ENCODE measurements around the gene KCNJ12.
"Not testable (repeated sequence)": the region's sequence is repeated elsewhere in the genome, so short reads cannot be mapped to it uniquely, and the experiment has no call there.

The KCNJ12 gene

DNA sequence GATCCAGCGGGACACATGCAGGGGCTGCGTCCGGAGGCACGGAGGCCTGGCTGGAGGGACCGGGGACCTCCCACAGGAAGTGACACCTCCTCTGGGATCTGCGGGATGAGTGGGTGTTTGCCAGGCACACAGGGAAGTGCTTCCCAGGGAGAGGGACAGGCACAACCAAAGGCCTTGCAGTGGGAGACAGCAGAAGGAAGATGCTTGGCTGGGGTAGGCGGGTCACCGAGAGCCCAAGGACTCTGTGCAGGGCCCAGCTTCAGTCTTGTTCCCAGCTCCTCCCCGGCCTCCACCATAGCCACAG, 47.0 kb downstream of the KCNJ12 start:
- DNase-seq: not testable (repeated sequence)

DNA sequence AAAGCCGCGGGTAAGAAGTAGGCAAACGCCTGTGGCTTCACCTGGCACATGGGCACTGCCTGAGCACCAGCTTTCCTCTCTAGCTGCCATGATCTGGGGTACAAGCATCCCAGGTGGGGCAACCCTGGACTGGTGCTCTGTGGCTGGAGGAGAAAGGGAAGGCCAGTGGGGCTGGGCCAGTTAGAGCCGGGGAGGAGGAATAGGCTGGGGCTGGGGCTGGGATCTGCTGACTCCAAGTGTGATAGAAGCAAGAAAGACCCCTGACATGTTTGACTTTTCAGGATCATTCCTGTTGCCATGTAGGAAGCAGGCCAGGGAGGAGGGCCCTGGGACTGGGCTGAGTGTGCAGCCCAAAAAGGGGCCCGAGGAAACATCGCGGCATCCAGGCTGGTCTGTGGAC, 48.5 kb downstream of the KCNJ12 start:
- not testable (repeated sequence) for DNase-seq

DNA sequence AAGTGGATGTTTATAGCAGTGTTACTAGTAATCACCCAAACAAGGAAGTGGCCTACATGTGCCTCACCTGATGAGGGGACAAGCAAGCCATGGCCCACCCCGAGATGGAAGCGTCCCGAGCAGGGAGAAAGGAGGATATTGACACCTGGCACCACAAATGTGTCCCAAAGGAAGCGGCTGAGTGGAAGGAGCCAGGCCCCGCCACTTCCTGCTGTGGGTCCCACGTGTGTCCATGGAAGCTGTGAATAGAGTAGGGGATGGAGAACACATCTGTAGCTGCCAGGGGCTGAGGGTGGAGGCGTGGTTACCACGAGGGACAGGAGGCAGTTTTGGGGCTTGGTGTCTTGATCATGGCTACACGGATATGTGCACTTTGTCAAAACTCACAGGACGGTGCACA, 49.2 kb downstream of the KCNJ12 start:
- DNase-seq: no peak

DNA sequence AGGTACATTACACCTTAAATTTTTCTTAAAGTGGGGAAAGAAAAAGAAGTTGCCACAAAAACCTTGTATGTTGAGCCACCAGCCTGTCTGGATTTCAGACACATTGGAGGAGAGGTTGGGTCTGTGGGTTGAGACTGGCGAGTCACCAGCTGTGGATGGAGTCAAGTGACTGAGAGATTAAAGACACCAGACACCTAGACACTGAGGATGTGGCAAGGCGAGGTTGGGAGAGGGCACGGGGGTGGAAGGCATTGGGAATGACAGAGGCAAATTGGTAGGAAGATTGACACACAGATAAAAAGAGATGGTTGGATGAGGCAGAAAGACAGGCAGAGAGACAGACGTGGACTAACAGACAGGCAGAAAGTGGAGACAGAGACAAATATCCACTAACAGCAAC, 49.6 kb downstream of the KCNJ12 start:
- no peak for DNase-seq

DNA sequence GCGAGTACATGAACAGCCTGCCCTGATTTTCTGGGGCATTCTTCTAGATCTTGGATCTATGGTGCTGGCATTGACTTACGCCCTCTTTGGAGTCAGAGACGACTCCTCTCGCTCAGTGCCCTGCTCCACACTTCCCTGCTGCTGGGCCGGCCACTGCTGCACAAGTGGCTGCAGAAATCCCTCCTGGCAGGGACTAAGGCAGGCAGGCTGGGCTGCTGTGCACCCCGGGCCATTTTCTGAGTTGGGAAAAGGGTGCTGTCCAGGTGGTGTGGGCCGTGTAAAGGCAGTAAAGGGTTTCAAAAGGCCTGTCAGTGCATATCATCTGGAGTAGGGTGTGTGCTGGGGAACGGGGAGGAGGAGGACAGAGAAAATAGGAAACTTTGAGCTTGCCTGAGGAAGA, 50.1 kb downstream of the KCNJ12 start:
- DNase-seq: not testable (repeated sequence)

DNA sequence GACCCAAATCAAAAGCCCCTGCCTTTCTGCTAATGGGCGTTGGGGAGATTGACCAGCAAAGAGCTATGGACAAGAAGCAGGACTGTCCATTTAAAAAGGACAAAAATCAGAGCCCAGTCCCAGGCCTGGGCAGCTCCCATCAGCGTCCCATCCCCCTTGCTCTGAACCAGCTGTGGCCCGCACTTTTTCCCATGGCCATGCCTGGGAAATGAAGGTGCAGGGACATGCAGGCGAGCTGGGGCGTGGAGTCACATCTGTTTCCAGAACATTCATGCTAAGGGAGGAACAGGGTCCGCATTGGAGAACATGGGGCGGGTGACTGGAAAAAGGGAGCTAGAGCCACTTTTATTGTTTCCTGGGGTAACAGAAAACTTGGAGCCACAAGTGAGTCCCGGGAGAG, 50.7 kb downstream of the KCNJ12 start:
- not testable (repeated sequence) for DNase-seq

DNA sequence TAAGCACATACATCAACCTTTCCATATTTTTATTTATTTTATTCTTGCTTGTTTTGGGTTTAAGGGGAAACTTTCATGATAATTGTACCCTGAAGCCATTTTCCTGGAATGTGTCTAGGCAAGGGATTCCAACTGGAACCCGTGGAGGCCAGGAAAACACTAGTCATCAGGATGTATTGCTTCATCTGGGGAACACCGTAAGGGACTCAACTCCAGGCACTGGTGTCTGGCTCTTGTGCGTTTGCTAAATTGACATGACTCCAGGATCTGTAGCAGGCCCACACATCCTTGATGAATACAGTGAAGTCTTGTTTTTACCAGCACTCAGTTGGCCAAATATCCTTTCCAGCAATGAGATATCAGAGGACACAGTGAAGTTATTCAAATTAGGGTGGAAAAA, 51.6 kb downstream of the KCNJ12 start:
- DNase-seq: not testable (repeated sequence)

DNA sequence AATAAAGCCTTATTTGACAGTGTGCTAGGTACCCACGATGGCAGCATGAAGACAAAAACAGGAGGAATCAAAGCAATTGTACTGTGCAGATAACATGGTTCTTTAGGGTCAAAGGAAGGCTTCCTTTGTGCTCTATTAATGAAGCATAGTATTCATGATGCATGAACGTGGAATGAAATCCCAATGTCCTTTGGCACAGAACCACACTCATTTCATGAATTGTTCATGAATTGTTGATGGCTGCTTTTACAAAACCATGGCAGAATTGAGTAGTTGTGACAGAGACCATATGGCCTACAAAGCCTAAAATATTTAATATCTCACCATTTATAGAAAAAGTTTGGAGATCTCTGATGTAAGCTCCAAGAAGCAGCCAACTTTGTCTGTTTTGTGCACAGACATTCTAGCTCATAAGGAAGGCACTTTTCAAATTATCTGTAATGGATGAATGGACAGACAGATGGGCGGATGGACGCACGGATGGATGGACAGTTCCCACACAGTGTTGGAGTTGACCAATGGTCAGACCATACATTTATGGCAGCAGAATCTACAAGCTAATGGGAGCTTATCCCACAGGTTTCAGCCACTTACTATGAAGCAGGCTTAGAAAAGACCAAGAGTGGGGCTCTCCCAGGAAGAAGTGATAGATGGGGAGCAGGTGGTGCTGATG, 52.7 kb downstream of the KCNJ12 start:
- not testable (repeated sequence) for DNase-seq

DNA sequence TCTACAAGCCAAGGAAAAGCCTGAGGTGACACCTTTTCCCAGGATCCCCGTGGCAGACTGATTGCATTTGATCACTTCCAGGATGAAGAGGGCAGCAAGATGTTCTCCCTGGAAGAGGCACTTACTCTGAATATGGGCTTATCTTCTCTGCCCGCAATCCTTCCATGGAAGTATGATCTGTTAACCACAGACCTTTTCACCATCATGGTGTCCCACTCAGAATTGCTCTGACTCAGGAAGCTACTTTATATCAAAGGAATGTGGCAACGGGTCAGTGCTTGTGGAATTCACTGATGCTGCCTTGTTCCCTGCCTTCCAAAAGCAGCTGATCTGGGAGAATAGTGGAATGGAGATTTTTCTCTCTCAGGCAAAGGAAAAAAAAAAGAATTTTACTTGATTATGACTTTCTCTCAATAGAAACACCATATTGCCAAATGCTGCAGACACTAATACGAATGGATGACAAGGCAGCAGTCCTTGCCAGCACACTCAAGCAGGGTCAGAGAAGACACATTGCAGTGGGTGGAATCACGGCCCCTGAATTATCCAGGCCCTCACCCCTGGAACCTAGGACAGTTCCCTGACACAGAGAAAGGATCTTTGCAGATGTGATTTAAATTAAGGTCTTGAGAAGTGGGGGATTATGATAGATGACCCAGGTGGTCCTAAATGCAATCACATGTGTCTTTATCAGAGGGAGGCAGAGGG, 53.9 kb downstream of the KCNJ12 start:
- DNase-seq: not testable (repeated sequence)

DNA sequence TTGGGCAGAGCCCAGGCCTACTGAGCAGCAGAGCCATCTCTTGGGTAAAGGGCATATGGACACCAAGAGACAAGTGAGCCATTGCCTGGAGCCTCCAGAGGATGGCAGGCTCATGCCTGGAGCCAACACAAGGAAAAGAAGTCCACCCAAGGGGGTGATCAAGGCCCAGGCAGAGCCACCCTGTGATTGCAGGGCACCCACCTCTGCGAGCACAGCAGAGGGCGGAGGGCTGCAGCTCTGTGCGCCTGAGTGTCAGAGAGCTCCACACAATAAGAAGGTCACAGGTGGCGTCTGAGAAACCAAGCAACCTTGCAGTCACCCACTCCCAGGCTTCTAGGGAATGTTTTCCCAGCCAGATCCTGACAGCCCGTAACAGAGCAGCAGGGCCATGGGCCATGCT, 57.8 kb downstream of the KCNJ12 start:
- DNase-seq: not testable (repeated sequence)

DNA sequence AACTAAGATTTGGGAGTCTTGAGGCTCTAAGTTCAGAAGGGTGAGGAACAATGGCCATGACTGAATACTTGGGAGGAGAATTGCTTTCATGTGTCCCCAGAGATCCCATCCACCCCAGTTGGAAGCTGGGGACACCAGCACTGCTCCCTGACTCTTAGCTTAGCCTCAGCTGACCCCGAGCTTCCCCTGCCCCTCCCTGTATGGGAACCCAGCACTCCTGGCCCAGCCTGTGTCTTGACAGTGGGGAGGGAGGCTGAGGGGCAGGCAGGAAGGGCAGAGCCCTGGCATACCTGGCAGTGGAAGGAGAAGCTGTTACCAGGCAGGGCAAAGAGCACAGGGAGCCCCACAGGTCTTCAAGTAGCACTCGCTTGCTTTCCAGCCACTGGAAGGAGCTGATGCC, 58.8 kb downstream of the KCNJ12 start:
- DNase-seq: not testable (repeated sequence)

DNA sequence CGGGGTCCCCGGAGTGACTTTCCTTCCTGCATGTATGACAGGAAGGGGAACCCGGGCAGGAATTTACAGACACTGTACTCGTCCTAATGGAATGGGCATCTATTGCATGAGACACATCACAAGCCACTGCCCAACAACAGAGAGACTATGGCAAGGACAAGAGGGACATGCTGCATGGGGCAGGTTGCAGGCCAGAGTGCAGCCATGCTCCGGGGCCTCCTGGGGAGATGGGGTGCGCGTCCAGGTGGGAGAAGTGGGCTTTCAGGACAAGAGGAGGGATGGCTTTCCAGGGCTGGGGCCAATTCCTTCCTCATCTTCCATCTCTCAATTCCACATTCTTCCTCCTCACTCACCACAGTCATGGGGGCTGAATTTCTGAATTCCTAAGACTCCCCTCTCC, 60.3 kb downstream of the KCNJ12 start:
- DNase-seq: not testable (repeated sequence)

DNA sequence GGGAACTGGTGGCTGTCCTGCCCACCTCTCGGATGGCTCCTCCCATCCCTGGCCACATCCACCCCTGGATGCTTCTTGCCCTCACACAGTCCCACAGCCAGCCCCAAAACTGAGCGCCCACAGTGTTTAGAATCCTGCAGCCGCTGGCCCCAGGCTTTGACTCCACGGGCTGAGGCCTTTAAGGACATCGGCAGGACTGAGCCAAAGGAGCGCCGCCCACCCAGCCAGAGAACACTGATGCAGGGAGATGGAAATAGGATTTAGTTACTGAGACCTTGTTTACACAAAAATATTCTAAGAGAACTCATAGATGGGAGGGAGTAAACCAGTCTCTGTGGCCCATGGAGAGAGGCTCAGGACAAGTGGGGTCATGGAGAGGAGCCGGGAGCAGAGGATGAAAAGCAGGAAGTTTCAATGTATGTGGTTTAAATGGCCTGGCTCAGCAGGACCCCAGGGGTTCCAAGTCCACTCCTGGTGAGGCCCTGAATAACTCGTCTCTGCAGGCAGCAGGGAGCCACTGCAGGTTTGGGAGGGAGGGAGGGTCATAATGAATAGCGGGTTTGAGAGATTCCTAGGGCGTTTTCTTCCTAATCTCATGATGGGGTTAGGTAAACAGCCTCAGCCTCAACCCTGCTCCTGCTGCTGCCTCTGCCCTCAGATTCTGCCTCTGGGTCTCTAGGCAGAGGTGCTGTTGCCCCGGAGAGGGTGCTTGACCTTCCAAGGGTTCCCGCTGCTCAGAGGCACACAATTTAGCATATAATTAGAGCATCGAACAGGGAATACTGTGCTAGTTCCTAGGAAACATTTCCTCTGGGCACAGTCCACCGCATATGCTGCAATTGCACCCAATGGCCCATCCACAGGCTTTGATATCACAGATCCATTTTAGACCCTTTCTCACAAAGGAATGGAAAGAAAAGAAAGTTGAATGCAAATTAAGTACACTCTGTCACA, 61.0 kb downstream of the KCNJ12 start:
- not testable (repeated sequence) for DNase-seq

DNA sequence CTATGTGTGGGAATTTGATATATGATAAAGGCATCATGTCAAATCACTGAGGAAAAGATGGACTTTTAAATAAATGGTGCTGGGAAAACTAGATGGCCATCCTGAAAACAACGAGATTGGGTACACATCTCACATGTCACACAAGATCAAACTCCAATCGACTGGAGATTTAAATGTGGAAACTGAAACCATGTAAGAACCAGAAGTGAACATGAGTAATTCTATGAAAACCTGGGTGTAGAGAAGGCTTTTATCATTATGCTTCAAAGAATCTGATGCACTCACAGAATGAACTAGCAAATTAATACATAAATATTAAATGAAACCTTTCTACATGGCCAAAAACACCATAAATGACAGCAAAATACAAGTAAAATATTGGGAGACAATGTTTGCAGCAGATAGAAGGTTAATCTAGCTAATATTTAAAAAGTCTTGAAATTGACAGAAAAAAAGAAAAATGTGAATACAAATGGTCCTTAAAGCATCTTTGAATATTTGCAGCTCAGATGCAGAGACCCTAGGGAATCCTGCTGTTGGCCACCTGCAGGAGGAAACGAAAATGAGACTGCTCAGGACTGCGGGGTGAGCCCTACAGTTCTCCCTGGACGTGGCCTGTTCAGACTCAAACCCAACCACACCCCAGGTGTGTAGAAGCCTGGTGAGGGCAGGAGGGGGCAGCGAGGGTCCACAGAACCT, 62.3 kb downstream of the KCNJ12 start:
- DNase-seq: not testable (repeated sequence)

DNA sequence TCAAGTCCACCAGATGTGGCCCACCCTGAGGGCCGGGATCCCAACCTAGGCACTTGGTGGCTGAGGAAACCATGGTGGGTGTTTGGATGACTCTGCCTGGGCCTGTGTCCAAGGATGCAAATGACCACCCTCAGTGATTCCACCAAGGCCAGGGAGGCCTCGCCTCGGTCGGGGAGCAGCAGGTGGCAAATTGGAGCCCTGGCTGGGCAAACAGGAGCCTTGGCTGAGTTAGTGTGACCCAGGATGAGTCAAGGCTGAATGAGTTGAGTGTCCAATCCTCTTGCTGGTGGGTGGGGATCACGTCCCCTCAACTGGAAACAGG, 62.8 kb downstream of the KCNJ12 start:
- DNase-seq: not testable (repeated sequence)

DNA sequence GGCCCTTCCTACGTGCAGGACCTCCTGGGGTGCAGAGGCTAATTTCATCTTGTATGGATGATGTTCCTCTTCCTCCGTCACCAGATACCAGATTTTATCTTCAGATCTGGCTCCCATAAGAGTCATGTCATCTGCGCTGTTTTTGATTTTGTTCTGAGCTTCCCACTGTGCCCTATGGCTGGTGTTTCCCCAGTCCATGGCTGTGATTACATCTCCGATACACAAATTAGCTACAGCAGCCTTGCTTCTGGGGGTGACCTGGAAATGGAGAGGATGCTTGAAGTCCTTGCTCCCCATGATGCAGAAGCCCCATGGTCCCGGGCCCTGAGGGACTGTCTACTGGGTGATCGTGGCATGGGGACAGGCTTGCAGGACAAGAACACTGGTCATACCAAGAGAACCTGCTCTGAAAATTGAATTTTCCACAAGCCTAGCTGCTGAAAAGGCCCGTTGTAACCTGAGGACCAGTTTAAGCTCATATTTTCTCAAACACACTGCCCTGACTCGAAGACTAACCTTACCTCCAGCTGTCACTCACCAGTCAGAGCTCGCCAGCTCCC, 69.0 kb downstream of the KCNJ12 start:
- no peak for DNase-seq

DNA sequence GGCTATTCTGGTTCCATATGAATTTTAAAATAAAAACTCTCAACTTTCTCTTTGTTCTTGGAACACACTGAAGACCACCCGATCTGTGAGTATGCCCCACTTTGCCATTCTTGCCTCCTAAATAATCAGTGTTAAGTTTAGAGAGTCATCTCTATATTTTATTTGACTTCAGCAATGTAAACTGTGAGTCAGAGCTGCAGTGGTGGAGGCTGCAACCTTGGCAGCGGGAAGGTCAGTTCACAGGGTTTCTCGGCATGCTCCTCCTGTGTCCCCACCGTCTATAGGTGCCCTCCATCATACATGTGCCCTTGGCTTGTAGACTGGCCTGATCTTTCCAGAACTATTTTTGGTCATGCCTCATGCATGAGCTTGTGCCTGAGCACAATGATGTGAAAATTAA, 71.4 kb downstream of the KCNJ12 start:
- not testable (repeated sequence) for DNase-seq

DNA sequence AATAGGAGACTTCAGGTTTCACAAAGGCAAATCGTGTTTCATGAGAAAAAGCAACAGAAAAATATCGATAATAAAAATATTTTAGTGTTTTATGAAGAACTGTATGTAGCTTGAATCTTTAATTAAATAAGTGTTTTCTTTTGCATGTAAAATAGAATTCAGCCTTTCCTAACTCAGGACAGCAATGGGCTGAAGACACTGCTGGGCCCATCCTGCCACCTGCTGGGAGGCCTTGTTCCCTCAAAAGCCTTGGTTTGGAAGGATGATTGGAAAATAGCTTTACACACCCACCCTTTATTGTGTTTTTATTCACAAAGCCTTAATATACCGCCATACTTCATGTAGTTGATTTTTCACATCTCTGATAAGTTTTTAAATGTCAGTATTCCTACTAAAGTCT, 73.7 kb downstream of the KCNJ12 start:
- DNase-seq: not testable (repeated sequence)

DNA sequence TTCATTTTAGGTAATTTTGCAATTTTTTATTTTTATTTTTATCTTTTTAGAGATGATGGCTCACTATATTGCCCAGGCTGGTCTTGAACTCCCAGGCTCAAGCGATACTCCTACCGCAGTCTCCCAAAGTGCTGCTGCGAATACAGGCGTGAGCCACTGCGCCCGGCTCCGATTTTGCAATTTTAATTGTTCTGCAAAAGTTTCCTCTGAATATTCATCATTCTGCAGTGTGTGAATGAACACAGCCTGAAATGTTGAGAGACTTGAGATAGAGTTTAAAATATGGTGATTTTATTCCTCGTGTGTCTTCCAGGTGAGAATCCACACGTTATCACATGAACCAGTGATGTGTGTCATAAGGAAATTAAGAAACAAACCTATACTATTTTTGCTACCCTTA, 75.8 kb downstream of the KCNJ12 start:
- no peak for DNase-seq

DNA sequence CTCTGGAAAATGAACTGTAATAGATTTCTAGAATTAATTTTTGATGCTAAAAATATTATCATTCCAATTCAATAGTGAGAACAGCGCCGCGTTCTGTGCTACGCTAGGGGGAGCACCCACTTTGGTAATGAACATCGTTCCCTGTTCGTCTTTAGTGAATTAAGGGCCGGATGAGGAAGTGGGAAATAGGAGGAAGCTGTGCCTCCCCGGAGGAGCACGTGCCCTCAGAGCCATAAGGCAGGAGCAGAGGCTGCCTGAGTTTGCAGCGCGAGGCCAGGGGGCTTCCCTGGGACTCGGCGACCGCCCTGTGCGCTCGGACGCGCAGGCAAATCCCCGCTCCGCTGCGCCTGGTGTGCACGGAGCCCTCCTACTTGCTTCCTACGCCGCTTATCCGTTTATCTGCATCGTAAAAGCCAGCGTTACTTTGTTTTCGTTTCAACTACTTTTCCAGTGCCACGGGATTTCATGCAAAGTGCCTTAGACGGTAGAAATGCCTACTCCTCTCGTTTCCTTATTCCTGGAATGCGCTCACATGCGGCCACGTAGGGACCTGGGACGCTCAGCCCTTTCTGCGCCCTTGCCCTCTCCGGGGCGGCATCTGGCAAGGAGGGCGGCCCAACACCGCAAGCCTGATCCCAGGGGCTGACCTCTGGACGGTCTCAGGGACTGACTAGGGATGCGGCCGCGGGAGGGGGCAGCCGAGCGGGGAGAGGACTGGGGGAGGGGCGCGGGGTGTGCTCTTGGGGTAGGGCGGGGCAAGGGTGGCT, 76.4 kb downstream of the KCNJ12 start:
- peak; percentile 37 for DNase-seq

DNA sequence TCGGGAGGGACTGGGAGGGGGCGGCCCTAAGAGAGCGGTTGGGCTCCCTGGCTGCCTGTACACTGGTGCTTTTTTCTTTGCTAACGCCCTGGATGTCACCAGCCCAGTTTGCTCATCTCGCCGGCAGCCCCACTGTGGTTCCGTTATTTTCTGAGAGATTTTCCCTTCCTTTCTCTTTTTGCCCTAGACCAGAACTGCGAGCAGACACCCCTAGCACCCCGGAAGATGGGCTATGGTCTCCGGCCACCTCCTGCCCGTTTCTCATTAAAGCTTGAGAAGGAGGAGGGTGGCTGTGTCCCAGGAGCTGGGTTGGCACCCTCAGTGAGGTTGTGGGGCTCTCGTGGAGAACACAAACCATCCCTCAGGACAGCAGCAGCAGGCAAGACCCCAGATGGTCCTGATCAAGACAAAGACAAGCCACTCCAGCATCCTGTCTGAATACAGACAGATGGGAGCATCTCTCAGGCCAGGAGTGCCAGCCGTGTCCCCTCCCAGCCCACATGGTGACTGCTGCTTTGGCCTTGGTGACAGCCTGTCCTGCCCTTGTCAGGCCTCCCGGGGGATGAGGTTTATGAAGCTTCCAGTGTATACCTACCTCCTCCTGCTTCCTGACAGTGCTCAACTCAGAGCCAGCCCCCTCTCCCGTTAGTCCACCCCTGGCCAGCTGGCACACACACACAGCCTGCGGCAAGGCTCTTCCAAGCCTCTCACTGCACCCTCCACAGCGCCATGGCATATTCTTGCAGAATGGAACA, 77.2 kb downstream of the KCNJ12 start:
- DNase-seq: no peak

All from CD4-positive, alpha-beta T cell treated with Interleukin-17A for 1 hour (primary cell).